GM21619 (cell line): ENCODE results near the gene CORO1A.
"Not testable (repeated sequence)": the region's sequence is repeated elsewhere in the genome, so short reads cannot be mapped to it uniquely, and the experiment has no call there.

ENCODE experiments used
- ATAC-seq: cut with Tn5 transposase; IDR thresholded peaks from one replicate; pipeline ENCODE4 v1.9.1; 2021; ENCODE audit not compliant: unreplicated experiment

Gene CORO1A

DNA sequence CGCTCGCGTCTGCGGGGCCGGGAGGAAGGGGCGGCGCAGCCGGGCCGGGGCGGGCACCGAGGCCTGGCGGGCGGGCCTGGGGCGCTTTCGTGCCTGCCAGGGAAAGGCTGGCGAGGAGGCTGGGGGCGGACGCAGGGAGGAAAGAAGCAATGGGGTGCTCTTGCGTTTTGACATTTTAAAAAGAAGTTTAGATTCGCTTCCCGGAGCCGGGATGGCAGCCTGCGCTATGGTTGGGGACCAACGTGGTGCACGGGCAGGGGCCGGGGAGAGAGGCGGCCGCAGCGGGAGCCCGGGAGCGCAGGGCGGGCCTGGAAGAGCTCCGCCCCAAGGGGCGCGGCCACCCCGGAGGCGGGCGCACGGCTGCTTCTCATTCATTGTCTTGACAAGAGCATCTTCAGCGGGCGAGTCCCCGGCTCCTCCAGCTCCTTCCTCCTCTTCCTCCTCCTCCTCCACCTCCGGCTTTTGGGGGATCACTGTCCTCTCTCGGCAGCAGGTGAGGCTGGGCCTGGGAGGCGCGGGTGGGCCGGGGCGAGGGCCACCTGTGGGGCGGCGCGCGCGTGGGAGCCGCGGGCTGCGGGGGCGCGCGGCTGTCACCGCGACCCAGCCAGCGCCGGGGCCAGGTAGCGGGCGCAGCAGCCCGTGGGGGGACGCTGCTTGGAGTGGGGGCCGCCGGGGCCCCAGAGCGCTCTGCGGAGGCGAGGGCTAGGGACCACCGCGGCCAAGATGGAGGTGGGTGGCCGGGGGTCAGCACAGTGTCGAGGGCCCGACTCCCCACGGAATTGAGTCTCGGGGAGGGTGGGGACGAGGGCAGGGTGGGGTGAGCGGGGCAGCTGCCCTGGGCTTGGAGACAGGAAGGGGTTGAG lies at the start of gene CORO1A:
CORO1A (plus strand) TSS at position 370 of the 863 bp plus-strand sequence. CDS start 1,608 bp downstream, outside the sequence.
- ATAC-seq = peak; percentile 42

DNA sequence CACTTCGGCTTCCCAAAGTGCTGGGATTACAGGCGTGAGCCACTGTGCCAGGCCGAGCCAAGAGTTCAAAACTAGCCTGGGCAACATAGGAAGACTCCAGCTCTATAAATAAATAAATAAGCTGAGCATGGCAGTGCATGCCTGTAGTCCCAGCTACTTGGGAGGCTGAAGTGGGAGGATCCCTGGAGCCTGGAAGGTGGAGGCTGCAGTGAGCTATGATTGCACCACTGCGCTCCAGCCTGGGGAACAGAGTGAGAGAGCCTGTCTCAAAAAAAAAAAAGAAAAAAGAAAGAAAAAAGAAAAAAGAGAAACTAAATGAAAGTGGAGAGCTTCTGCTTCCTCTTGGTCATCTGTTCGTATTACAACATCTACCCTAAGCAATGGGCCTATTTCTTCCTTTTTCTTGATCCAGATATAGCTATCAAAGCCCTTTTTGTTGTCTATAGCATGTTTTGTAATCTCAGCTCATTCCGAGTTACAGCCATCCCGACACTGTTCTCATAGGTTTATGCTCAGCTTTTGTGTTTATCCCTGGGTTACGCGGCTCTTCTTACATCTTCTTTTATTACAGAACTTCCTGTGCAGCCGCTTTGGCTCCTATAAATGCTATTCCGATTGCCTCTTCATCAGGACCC lies 46.3 kb upstream of the CORO1A start:
- no peak for ATAC-seq

DNA sequence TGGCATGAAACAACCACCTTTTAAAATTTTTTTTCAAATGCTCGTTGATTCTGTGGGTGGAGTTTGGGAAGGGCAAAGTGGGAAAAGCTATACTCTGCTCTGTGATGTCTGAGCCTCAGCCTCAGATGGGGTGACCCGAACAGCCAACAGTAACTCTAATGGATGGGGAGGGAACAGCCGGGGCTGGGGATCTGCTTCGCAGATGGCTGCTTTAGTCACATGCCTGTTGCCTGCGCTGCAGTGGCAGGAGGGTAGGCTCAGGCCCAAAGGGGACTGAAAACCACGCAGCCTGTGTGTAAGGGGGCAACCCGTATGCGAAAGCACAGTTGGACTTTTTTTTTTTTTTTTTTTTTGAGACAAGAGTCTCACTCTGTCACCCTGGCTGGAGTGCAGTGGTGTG lies 45.5 kb upstream of the CORO1A start:
- no peak for ATAC-seq

DNA sequence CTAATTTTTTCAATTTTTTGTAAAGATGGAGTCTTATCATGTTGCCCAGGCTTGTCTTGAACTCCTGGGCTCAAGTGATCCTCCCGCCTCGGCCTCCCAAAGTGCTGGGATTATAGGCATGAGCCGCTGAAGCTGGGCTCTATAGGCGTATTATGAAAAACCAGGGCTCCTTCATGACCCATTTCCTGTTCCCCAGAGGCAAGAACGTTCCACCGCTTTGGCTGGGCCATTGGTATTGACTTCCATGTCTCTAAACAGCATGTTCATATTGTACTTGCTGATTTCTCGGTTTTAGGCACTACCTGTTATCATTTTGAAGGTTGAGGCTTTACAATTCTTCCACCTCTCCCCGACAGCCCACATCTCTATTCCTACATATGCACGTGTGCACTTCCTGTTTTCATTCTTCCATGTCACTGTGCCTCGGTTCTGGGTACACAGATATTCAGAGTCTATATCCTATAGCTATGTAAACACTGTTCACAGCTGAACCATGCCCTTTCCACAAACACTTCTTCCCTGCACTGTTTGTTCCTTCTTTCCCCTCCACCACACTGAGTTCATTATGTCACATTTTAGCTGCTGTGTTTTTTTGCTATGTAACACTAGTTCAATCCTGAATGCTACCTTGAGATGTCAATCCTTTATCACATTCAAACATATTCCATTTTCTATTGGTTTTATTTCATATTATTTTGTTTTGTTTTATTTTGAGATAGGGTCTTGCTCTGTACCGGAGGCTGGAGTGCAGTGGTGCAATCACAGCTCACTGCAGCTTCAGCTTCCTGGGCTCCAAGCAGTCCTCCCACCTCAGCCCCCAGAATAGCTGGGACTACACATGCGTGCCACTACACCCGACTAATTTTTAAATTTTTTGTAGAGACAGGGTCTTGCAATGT lies 43.6 kb upstream of the CORO1A start:
- no peak for ATAC-seq

DNA sequence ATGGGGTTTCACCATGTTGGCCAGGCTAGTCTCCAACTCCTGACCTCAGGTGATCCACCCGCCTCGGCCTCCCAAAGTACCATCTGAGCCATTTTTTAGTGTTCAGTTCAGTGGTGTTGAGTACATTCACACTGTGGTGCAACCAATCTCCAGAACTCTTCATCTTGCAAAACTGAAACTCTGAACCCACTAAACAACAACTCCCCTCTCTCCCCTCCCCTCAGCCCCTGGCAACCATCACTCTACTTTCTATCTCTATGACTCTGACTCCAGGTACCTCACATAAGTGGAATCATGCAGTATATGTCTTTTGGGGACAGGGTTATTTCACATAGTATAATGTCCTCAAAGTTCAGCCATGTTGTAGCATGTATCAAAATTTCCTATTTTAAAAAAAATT lies 41.7 kb upstream of the CORO1A start:
- ATAC-seq = no peak

DNA sequence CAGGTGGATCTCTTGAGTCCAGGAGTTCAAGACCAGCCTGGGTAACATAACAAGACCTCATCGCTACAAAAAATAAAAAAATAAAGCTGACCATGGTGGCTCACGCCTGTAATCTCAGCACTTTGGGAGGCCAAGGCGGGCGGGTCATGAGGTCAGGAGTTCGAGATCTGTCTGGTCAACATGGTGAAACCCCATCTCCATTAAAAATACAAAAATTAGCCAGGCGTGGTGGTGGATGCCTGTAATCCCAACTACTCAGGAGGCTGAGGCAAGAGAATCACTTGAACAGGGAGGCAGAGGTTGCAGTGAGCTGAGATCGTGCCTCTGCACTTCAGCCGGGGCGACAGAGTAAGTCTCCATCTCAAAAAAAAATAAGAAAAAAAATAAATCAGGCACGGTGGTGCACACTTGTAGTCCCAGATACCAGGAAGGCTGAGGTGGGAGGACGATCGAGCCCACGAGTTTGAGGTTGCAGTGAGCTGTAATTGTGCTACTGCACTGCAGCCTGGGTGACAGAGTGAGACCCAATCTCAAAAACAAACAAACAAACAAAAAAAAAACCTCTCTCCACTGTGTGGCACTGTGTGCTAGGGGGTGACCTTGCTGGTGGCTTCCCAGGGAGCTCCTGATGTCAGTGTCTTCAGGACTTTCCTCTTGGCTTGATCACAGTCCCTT lies 40.6 kb upstream of the CORO1A start:
- ATAC-seq = no peak

DNA sequence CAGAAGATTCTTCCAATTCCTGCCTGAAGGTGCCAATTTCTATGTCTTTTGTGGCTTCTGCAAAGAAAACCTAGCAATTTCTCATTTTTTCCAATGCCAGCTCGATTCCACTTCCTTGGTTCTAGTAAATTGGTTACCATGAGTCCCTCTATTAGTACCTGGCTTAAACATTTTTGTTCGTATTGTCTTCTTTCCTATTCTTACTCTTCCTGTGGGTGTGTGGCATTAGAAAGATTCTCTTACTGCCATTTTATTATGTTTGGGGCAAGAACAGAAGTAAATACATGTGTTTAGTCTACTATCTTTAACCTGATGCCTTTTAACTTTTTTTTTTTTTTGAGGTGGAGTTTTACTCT lies 40.1 kb upstream of the CORO1A start:
- no peak for ATAC-seq

DNA sequence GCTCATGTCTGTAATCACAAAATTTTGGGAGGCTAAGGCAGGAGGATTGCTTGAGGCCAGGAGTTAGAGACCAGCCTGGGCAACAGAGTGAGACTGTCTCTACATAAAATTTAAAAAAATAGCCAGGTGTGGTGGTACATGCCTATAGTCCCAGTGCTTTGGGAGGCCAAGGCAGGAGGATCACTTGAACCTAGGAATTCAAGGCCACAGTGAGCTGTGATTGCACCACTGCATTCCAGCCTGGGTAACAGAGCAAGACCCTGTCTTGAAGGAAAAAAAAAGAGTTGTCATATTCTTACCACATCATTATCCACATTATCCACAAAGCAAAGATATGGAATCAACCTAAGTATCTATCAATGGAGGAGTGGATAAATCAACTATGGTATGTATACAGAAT lies 39.4 kb upstream of the CORO1A start:
- no peak for ATAC-seq

DNA sequence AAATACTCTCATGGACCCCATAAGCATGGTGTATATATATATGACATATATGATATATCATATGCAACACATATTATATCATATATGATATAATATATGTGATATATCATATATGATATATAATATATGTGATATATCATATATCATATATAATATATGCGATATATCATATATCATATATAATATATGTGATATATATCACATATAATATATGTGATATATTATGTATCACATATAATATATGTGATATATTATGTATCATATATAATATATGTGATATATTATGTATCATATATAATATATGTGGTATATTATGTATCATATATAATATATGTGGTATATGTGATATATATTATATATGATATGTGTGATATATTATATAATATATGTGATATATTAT lies 38.5 kb upstream of the CORO1A start:
- no peak for ATAC-seq

DNA sequence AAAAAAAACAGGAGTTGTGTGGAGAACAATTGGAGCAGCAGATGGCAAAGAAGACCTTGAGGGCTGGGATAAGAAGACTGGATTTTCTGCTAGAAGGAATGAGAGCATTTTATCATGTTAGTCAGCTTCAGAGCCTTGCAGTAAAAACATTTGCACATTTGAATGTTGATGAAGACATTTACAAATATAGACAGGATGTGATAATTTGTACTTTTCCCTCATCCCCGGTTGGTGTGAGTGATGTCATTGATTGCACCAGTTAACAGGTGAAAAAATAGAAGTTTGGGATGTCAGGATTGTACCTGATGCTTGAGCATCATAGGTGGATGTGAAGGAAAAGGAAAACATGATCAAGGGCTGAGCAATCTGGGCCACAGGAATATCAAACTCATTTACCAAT lies 37.7 kb upstream of the CORO1A start:
- no peak for ATAC-seq

DNA sequence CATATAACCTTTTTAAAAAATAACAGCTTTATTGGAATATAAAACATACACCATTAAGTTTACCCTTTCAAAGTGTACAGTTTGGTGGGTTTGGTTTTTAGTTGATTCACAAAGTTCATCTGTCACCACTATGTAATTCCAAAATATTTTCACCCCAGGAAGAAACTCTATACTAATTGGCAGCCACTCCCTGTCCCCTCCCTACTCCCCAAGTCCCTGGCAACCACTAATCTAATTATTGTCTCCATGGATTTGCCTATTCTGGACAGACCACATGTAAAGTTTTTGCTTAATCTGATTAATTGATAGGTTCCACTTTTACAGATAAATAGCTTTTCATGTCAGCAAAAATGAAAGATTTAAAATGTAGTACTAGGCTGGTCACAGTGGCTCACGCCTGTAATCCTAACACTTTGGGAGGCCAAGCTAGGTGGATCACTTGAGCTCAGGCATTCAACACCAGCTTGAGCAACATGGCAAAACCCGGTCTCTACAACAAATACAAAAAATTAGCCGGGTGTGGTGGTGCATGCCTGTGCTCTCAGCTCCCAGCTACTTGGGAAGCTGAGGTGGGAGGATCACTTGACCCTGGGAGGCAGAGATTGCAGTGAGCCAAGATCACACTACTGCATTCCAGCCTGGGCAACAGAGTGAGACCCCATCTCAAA lies 35.4 kb upstream of the CORO1A start:
- no peak for ATAC-seq

DNA sequence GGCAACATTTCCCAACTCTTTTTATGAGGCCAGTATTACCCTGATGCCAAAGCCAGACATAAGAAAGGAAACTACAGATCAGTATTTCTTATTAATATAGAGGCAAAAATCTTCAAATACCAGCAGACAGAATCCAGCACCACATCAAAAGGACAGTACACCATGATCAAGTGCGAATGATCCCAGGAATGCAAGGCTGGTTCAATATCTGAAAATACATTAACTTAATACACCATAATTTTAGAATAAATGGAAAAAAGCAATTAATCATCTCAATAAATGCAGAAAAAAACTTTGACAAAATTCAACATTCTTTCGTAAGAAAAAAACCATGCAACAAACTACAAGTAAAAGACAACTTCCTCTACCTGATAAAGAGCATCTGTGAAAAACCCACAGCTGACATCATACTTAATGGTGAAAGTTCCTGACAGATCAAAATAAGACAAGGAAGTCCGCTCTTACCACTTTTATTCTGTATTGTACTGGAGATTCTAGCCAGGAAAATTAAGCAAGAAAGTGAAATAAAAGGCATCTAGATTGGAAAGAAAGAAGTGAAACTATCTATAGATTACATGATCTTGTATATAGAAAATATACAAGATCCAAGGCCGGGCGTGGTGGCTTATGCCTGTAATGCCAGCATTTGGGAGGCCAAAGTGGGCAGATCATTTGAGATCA lies 34.0 kb upstream of the CORO1A start:
- ATAC-seq = no peak

DNA sequence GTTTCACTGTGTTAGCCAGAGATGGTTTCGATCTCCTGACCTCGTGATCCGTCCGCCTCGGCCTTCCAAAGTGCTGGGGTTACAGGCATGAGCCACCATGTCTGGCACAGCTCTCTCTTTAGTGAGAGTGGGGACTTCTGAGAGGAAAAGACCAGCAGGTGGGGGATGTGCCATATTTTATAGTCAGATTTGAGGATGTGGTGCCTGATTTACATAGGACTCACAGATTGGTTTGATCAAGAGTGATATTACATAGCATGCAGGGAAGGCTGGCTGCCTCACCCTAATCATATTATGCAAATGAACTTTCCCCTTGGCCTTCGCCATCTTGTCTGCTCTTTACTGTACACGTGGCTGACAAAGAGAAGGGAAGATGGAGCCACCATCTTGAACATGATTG lies 32.3 kb upstream of the CORO1A start:
- no peak for ATAC-seq

DNA sequence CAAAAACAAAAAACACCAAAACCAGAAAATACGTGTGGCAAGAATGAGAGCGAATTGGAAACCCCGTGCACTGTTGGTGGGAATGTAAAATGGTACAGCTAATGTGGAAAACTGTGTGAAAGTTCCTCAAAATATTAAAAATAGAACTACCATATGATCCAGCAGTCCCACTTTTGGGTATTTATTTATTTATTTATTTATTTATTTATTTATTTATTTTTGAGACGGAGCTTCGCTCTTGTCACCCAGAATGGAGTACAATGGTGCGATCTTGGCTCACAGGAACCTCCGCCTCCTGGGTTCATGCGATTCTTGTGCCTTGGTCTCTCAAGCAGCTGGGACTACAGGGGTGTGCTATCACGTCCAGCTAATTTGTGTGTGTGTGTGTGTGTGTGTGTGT lies 30.9 kb upstream of the CORO1A start:
- no peak for ATAC-seq

DNA sequence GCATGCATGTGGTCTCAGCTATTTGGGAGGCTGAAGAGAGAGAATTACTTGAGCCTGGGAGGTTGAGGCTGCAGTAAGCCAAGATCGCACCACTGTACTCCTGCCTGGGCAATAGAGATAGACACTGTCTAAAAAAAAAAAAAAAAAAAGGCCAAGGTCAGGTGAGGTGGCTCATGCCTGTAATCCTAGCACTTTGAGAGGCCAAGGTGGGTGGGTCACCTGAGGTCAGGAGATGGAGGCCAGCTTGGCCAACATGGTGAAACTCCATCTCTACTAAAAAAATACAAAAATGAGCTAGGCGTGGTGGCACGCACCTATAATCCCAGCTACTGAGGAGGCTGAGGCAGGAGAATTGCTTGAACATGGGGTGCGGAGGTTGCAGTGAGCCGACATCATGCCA lies 28.2 kb upstream of the CORO1A start:
- no peak for ATAC-seq

DNA sequence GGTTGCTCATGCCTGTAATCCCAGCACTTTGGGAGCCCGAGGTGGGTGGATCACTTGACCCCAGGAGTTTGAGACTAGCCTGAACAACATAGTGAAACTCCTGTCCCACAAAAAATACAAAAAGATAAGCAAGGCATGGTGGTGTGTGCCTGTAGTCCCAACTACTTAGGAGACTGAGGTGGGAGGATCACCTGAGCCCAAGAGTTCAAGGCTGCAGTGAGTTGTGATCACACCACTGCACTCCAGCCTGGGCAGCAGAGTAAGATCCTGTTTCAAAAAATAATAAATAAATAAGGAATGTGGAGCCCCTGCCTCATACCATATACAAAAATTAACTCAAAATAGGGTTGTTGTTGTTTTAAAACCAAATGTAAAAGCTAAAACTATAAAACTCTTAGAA lies 26.2 kb upstream of the CORO1A start:
- ATAC-seq = no peak

DNA sequence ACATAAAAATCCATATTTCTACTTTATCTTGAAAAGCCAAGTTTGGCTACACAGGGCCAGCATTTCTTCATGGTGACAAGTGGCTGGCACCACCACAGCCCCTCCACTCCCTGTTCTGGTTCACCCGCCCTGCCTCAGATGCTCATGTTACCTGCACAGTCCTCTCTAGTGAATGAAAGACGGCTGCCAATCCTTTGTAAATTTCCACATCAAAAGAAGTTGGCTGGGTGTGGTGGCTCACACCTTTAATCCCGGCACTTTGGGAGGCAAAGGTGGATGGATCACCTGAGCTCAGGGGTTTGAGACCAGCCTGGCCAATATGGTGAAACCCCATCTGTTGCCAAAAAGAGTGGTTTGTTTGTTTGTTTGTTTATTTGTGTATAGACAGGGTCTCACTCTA lies 19.9 kb upstream of the CORO1A start:
- ATAC-seq = no peak

DNA sequence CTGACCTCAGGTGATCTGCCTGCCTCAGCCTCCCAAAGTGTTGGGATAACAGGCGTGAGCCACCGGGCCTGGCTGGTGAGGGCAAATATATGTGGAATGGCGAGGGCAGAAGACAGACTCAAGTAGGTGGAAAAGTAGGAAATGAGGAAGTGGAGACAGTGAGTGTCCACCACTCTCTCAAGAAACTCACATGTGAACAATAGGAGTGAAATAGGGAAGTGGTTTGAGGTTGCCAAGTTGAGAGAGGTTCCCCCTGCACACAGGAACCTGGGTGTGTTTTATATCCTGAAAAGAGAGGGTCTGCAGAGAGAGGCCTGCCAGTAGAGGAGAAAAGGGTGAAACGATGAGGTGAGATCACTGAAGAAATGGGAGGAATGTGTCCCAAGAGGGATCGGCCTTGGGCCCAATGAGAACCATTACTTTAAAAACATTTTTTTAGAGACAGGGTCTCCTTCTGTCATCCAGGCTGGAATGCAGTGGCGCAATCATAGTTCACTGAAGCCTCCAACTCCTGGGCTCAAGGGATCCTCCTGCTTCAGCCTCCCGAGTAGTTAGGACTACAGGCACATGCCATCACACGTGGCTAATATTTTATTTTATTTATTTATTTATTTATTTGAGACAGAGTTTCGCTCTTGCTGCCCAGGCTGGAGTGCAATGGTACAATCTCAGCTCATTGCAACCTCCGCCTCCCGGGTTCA lies 17.1 kb upstream of the CORO1A start:
- ATAC-seq = peak; percentile 64

DNA sequence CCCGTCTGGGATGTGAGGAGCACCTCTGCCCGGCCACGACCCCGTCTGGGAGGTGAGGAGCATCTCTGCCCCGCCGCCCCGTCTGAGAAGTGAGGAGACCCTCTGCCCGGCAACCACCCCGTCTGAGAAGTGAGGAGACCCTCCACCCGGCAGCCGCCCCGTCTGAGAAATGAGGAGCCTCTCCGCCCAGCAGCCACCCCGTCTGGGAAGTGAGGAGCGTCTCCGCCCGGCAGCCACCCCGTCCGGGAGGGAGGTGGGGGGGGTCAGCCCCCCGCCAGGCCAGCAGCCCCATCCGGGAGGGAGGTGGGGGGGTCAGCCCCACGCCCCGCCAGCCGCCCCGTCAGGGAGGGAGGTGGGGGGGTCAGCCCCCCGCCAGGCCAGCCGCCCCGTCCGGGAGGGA lies 14.7 kb upstream of the CORO1A start:
- not testable (repeated sequence) for ATAC-seq
